Measurements from ENCODE around the gene GYPC.

Gene GYPC

GRCh38 chr2:126732682-126733245 lies 76.8 kb downstream of the GYPC start:
- no peak for DNase-seq (ENCODE audit: low read depth)

- DNase-seq (ENCODE audit: low read depth), result no peak
These were observed 77.8 kb downstream of the GYPC start for GRCh38 chr2:126733795-126734194.

- no peak for DNase-seq (ENCODE audit: low read depth)
These were observed 80.3 kb downstream of the GYPC start for GRCh38 chr2:126736133-126736874.

- DNase-seq (ENCODE audit: low read depth), result no peak
These were observed 83.2 kb downstream of the GYPC start for GRCh38 chr2:126739141-126739540.

DNA sequence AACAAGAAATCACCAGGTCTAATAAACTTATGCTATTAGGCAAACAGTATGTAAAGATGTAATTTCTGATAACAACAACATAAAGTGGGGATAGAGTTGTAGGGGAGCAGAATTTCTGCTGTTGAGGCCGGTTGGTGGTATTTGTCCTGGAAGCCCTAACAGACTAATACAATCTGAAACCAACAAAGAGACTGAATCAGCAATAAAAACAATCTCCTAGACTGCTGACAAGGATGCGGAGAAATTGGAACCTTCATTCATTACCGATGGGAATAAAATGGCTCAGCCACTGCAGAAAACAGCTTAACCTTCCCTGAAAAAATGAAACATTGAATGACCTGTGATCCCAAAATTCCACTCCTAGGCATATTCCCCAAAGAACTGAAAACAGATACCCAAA lies 88.7 kb downstream of the GYPC start:
- DNase-seq (ENCODE audit: low read depth), result no peak
